SK-N-SH treated with all-trans-retinoic acid at 6 μM for 48 hours (cell line): Measurements from ENCODE around the gene ALX3.

ENCODE experiments used
- ARNTL ChIP-seq: fragments of 450-650 bp; formaldehyde crosslinking; IDR thresholded peaks from 2 replicates; pipeline ENCODE4 v1.5.0; 2020; ENCODE audit warnings: low read depth, mild to moderate bottlenecking, moderate library complexity, borderline replicate concordance
- BACH2 ChIP-seq: fragments of 250-450 bp; sonication (Bioruptor Pico); IDR thresholded peaks from 2 replicates; pipeline ENCODE4 v1.9.0; 2021; ENCODE audit warnings: mild to moderate bottlenecking, borderline replicate concordance
- GLIS3 ChIP-seq: fragments of 250-450 bp; sonication (Bioruptor Pico); IDR thresholded peaks from 2 replicates; pipeline ENCODE4 v1.5.0; 2020; ENCODE audit warnings: mild to moderate bottlenecking, moderate library complexity
- PATZ1 ChIP-seq: fragments of 250-450 bp; sonication (Bioruptor Pico); IDR thresholded peaks from 2 replicates; pipeline ENCODE4 v1.8.0; 2020; ENCODE audit warnings: mild to moderate bottlenecking, moderate library complexity, borderline replicate concordance
- POU6F1 ChIP-seq: fragments of 250-450 bp; sonication (Bioruptor Pico); IDR thresholded peaks from 2 replicates; pipeline ENCODE4 v1.8.0; 2021; ENCODE audit warnings: low read depth, mild to moderate bottlenecking, moderate library complexity, borderline replicate concordance
- ZC3H10 ChIP-seq: fragments of 250-450 bp; sonication (Bioruptor Pico); IDR thresholded peaks from 2 replicates; pipeline ENCODE4 v1.5.1; 2021; ENCODE audit warnings: mild to moderate bottlenecking, moderate library complexity
- ZFP30 ChIP-seq: fragments of 450-650 bp; formaldehyde crosslinking; IDR thresholded peaks from 2 replicates; pipeline ENCODE4 v1.5.0; 2022; ENCODE audit warnings: mild to moderate bottlenecking, moderate library complexity

- TF ChIP-seq PATZ1 (CRISPR knock-in tag) (no peak), ZC3H10 (CRISPR knock-in tag) (no peak), GLIS3 (CRISPR knock-in tag) (no peak), ZFP30 (CRISPR knock-in tag) (no peak), ARNTL (no peak), BACH2 (CRISPR knock-in tag) (no peak), POU6F1 (CRISPR knock-in tag) (no peak)
These were observed 17.6 kb upstream of the ALX3 start for GRCh38 chr1:110087812-110088738.
